Fibroblast of villous mesenchyme (primary cell): ENCODE data around the gene HSF2. TPM values are rescaled to one million over a fixed set of nuclear protein-coding genes. Genes with fewer than 3 reads are reported as not detected.

Experiments used
- DNase-seq: peaks from one replicate; pipeline ENCODE4 v3.0.0-alpha.2; 2010; ENCODE audit warnings: low read depth
- H3K4me3 ChIP-seq: 2 replicates; pipeline ENCODE4 v1.5.1; 2011; ENCODE audit warnings: low read depth, mild to moderate bottlenecking, low read length
- CTCF ChIP-seq: IDR thresholded peaks from 2 replicates; pipeline ENCODE4 v1.5.1; 2012; ENCODE audit warnings: low read depth, mild to moderate bottlenecking, low read length; ENCODE audit not compliant: insufficient read depth
- total RNA-seq: library from RNA; depleted of rRNA; stranded (reverse); fragments of >200 nt; gene quantifications from 2 replicates; pipeline ENCODE4 v1.2.3, GENCODE V29; 2012

The HSF2 gene
- total RNA-seq, 1 donor: 36.7 TPM

GRCh38 chr6:122385857-122386612 lies 13.4 kb upstream of the HSF2 start:
- TF ChIP-seq CTCF: no peak

DNA sequence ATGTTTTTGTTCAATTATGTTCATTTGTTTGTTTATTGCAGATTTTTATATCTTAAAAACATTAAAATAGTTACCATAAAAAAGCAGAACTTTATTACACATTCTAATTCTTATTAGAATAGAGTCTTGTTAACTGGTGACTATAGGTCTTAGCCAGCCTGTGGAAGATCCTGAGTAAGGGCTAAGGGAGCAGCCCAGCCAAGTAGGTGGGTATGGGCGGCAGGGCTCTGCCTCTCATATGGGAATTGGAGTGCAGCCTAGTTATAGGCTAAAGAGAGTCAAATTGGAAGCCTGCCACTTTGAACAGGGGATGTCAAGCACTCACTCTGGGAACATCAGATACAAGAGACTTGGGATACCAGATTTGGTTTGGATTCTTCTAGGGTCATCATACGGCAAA lies 10.5 kb upstream of the HSF2 start:
- no peak overlapping the region for H3K4me3 ChIP-seq
- TF ChIP-seq CTCF: no peak
- no peak for DNase-seq

More at GRCh38 chr6:122385857-122386612, 13.4 kb upstream of the HSF2 start:
- no peak overlapping the region for H3K4me3 ChIP-seq
- DNase-seq: no peak

GRCh38 chr6:122389704-122390372 lies 9.6 kb upstream of the HSF2 start:
- no peak overlapping the region for H3K4me3 ChIP-seq
- DNase-seq: no peak
- TF ChIP-seq CTCF: no peak

- TF ChIP-seq CTCF: no peak
- no peak overlapping the region for H3K4me3 ChIP-seq
- DNase-seq: no peak
Observed at GRCh38 chr6:122392564-122393350, 6.7 kb upstream of the HSF2 start.

GRCh38 chr6:122393351-122393896 lies 6.0 kb upstream of the HSF2 start:
- H3K4me3 ChIP-seq: no peak overlapping the region
- DNase-seq: no peak
- no peak for TF ChIP-seq CTCF

DNA sequence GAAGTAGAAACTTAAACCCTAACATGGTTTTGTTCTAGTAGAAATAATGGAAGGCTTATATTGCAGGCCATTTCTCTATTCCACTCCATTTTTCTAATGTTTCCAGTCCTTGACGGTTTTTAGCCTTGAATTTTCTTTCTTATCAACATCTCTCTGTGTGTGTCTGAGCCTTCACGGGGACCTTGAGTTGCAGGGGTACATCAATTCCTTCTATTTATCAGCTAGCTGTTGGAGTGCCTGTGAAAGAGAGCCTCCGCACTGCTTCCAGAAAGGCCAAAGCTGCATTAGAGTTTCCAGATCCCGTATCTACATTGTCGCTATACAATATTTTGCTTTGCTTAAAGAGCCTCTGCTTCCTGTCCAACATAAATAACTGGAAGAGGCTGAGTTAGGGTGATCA lies 5.4 kb upstream of the HSF2 start:
- TF ChIP-seq CTCF: no peak
- H3K4me3 ChIP-seq: no peak overlapping the region
- no peak for DNase-seq
